Tibial nerve (tissue), 4 donors: ENCODE measurements around the gene MYO7A. TPM values are rescaled to one million over a fixed set of nuclear protein-coding genes. Genes with fewer than 3 reads are reported as not detected.

Experiments used
- DNase-seq, 2 donors: peaks; one replicate each; pipeline ENCODE4 v3.0.0-alpha.2; 2019; ENCODE audit warnings: low spot score in 2 of 2
- H3K27ac ChIP-seq, 4 donors: fragments of 200-600 bp; sonication (generic) in 3 of 4; one replicate each; pipeline ENCODE4 v1.5.1; 2017 to 2019; ENCODE audit warnings: mild to moderate bottlenecking in 1 of 4
- H3K27me3 ChIP-seq, 2 donors: fragments of 200-600 bp; sonication (generic) in 1 of 2; one replicate each; pipeline versions ENCODE4 v1.5.1 to v1.6.0; 2017 to 2019
- H3K36me3 ChIP-seq, 3 donors: fragments of 200-600 bp; sonication (generic); one replicate each; pipeline ENCODE4 v1.5.1; 2018 to 2019
- H3K4me1 ChIP-seq, 4 donors: fragments of 200-600 bp; sonication (generic) in 3 of 4; one replicate each; pipeline ENCODE4 v1.5.1; 2017 to 2019
- H3K4me3 ChIP-seq, 4 donors: fragments of 200-600 bp; sonication (generic) in 3 of 4; one replicate each; pipeline ENCODE4 v1.5.1; 2017 to 2019; ENCODE audit warnings: mild to moderate bottlenecking in 1 of 4, moderate library complexity in 1 of 4
- H3K9me3 ChIP-seq, 4 donors: fragments of 200-600 bp; sonication (generic) in 3 of 4; one replicate each; pipeline ENCODE4 v1.5.1; 2017 to 2019
- CTCF ChIP-seq, 5 experiments: fragments of 200-600 bp in 3 of 5; fragments of 450-650 bp in 2 of 5; sonication (generic) in 3 of 5; IDR thresholded peaks; one replicate each; pipeline ENCODE4 v1.5.1; 2016 to 2019; ENCODE audit warnings: antibody characterized with exemption in 5 of 5, mild to moderate bottlenecking in 3 of 5, moderate library complexity in 2 of 5
- EP300 ChIP-seq, 2 donors: sonication (generic); formaldehyde crosslinking; IDR thresholded peaks; one replicate each; pipeline ENCODE4 v1.6.1; 2017; ENCODE audit warnings: antibody characterized with exemption in 2 of 2, mild to moderate bottlenecking in 1 of 2
- POLR2A ChIP-seq, 2 donors: fragments of 450-650 bp; IDR thresholded peaks; one replicate each; pipeline ENCODE4 v1.6.1; 2017; ENCODE audit warnings: antibody characterized with exemption in 2 of 2, mild to moderate bottlenecking in 2 of 2, moderate library complexity in 2 of 2
- WGBS, 2 donors: methylation state at CpG; one replicate each; pipeline ENCODE4 v1.1.5; 2018; 5-methylcytosine and 5-hydroxymethylcytosine counted together
- total RNA-seq, 4 donors: library from RNA; depleted of rRNA; stranded (reverse); fragments of >200 nt; gene quantifications; one replicate each; pipeline ENCODE4 v1.1.0, GENCODE V29; 2016

MYO7A gene
- total RNA-seq, 4 donors from 2014 or later = 12.6 to 45.0 (median 24.4) TPM

DNA sequence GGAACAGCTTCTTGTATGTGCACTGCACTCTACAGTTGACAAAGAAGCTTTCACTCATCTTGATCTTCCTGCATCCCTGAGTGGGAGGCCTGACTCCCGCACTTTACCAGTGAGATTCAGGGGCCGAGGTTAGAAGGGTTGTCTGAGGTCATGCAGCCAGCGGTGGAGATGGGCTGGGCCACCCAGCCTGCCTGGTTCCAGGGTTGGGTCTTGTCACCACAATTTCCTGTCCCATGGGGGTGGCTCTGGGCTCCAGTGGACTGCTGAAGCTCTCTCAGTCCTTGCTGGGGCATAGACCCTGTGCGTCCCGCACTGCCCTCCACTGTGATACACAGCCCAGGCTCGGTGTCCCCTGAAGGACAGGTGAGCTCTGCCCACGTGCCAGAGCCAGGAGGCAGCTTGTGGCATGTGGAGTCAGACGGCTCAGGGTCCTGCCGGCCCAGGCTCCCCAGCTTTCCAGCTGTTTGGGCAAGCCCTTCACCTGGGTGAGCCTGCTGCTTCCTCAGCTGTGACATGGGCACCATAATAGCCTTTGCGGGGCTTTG lies 6.9 kb upstream of the MYO7A start:
- H3K36me3 ChIP-seq = peaks cover 0 to 85% (median 0%) of the 10 kb centered on the region in 3 donors
- WGBS, 2 donors = 75 to 81% methylated on average over 3 to 10 of the region's 10 CpGs
- no peak overlapping the region for H3K27ac ChIP-seq
- no peaks in the 10 kb centered on the region for H3K9me3 ChIP-seq
- H3K4me3 ChIP-seq = no peak overlapping the region
- TF ChIP-seq CTCF (IDR thresholded peaks at IDR 0.05) (no peak), POLR2A (IDR thresholded peaks at IDR 0.05) (no peak), EP300 (IDR thresholded peaks at IDR 0.05) (no peak)
- no peaks in the 10 kb centered on the region for H3K4me1 ChIP-seq
- DNase-seq = no peak
- no peaks in the 10 kb centered on the region for H3K27me3 ChIP-seq

GRCh38 chr11:77121876-77122575 lies 6.0 kb upstream of the MYO7A start:
- peaks cover 0 to 78% (median 0%) of the 10 kb centered on the region in 3 donors for H3K36me3 ChIP-seq

GRCh38 chr11:77122576-77123212 lies 5.4 kb upstream of the MYO7A start:
- DNase-seq = no peak
- WGBS, 2 donors = 82 to 83% methylated on average over 5 to 7 of the region's 7 CpGs
- H3K4me3 ChIP-seq = no peak overlapping the region
- H3K9me3 ChIP-seq = no peaks in the 10 kb centered on the region
- peaks cover 0 to 11% (median 6%) of the 10 kb centered on the region in 4 donors for H3K4me1 ChIP-seq
- no peak for TF ChIP-seq POLR2A (IDR thresholded peaks at IDR 0.05)
- TF ChIP-seq EP300 (IDR thresholded peaks at IDR 0.05) = no peak
- no peak for TF ChIP-seq CTCF (IDR thresholded peaks at IDR 0.05)
- peaks cover 0 to 71% (median 0%) of the 10 kb centered on the region in 3 donors for H3K36me3 ChIP-seq
- H3K27me3 ChIP-seq = no peaks in the 10 kb centered on the region
- no peak overlapping the region for H3K27ac ChIP-seq

More at GRCh38 chr11:77121876-77122575, 6.0 kb upstream of the MYO7A start:
- Histone ChIP-seq H3K4me3 (no peak overlapping the region), H3K27me3 (no peaks in the 10 kb centered on the region), H3K9me3 (no peaks in the 10 kb centered on the region), H3K27ac (no peak overlapping the region), H3K4me1 (peaks cover 0 to 5% (median 2%) of the 10 kb centered on the region in 4 donors)
- no peak for DNase-seq
- TF ChIP-seq POLR2A (IDR thresholded peaks at IDR 0.05) (no peak), EP300 (IDR thresholded peaks at IDR 0.05) (no peak), CTCF (IDR thresholded peaks at IDR 0.05) (no peak)
- 92 to 95% methylated on average over 6 to 8 of the region's 8 CpGs for WGBS, 2 donors

DNA sequence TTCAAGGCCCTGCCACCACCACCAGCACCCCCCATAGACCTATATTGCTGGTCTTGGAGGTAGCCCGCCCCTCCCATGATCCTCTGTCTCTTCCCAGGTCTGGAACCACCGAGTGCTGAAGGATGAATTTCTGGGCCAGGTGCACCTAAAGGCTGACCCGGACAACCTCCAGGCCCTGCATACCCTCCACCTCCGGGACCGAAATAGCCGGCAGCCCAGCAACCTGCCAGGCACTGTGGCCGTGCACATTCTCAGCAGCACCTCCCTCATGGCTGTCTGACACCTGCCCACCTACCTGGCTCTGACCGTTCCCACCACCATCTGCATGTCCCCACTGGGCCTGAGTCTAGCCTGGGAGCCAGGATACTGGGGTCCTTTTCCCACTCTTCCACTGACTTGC lies 4.5 kb upstream of the MYO7A start:
- Histone ChIP-seq H3K27me3 (no peaks in the 10 kb centered on the region), H3K4me3 (no peak overlapping the region), H3K36me3 (peaks cover 0 to 62% (median 0%) of the 10 kb centered on the region in 3 donors), H3K4me1 (peaks cover 0 to 20% (median 13%) of the 10 kb centered on the region in 4 donors), H3K9me3 (no peaks in the 10 kb centered on the region), H3K27ac (no peak overlapping the region)
- WGBS, 2 donors = 87 to 94% methylated on average over 7 to 8 of the region's 8 CpGs
- DNase-seq = no peak
- TF ChIP-seq CTCF (IDR thresholded peaks at IDR 0.05) = no peak
- TF ChIP-seq EP300 (IDR thresholded peaks at IDR 0.05) = no peak

DNA sequence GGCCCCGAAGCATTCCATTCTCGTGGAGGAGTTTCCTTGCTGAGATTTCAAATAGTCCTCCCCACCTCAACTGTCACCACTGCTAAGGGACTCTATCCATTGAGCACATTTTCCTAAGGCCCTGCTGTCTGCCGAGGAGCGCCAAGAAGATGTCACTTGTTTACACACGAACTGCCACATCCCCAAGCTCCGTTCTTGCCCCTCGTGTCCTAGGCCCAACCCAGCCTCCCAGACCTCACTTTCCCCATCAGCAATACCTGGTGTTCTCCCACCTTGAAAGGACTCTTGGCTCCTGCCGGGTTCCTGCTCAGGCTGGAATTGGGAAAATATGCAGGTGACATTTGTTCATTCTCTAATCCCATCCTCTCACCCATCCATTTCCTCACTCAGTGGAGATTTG lies 4.0 kb upstream of the MYO7A start:
- 84 to 85% methylated on average over 8 of the region's 8 CpGs for WGBS, 2 donors
- H3K36me3 ChIP-seq = peaks cover 0 to 57% (median 0%) of the 10 kb centered on the region in 3 donors

More for the DNA sequence above, 4.0 kb upstream of the MYO7A start:
- no peaks in the 10 kb centered on the region for H3K9me3 ChIP-seq
- no peak for TF ChIP-seq EP300 (IDR thresholded peaks at IDR 0.05)
- no peak for TF ChIP-seq CTCF (IDR thresholded peaks at IDR 0.05)
- TF ChIP-seq POLR2A (IDR thresholded peaks at IDR 0.05) = no peak
- H3K4me1 ChIP-seq = peaks cover 0 to 24% (median 13%) of the 10 kb centered on the region in 4 donors
- no peaks in the 10 kb centered on the region for H3K27me3 ChIP-seq
- no peak for DNase-seq
- no peak overlapping the region for H3K27ac ChIP-seq
- H3K4me3 ChIP-seq = no peak overlapping the region
